ENCODE data around the gene VPS36.

The VPS36 gene

DNA sequence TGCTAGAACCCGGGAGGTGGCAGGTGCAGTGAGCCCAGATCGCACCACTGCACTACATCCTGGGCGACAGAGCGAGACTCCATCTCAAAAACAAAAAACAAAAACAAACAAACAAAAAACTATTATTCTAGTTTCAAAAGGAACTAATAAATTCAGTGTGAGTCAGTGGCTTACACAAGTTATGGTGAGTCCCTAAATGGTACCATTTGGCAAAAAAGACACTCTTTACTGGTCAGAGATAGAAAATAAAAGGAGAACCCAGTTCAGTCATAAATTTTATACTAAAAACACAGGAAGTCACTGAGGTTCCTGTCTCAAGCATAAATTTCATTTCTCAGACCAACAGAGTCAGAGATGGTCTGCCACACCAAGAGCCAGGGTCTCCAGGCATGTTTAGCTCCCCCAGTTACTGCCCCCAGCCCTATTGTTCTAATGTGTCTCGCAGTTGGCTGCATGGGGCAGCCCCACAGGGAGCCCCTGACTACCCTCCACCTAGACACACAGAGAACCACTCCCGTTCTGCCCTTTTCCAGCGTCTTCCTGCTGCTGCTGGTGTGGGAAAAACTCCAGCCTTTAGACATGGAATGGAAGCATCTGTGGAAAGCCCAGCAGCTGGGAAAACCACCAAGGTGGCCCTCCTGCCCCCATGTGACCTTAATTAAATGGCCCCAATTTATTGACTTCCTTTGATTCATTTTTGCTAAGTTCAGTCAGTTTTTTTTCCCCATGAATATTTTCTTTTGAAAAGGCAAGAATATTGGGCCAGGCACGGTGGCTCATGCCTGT is 56.7 kb downstream of the VPS36 start:
- TF ChIP-seq, protein P1, sequence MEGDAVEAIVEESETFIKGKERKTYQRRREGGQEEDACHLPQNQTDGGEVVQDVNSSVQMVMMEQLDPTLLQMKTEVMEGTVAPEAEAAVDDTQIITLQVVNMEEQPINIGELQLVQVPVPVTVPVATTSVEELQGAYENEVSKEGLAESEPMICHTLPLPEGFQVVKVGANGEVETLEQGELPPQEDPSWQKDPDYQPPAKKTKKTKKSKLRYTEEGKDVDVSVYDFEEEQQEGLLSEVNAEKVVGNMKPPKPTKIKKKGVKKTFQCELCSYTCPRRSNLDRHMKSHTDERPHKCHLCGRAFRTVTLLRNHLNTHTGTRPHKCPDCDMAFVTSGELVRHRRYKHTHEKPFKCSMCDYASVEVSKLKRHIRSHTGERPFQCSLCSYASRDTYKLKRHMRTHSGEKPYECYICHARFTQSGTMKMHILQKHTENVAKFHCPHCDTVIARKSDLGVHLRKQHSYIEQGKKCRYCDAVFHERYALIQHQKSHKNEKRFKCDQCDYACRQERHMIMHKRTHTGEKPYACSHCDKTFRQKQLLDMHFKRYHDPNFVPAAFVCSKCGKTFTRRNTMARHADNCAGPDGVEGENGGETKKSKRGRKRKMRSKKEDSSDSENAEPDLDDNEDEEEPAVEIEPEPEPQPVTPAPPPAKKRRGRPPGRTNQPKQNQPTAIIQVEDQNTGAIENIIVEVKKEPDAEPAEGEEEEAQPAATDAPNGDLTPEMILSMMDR (conservative IDR thresholded peaks at IDR 0.05; ENCODE audit: low read depth, low read length) = no peak
- no peak for DNase-seq (ENCODE audit: low read depth)
- no peak overlapping the region for H3K4me3 ChIP-seq (ENCODE audit: low read depth, low read length)

DNA sequence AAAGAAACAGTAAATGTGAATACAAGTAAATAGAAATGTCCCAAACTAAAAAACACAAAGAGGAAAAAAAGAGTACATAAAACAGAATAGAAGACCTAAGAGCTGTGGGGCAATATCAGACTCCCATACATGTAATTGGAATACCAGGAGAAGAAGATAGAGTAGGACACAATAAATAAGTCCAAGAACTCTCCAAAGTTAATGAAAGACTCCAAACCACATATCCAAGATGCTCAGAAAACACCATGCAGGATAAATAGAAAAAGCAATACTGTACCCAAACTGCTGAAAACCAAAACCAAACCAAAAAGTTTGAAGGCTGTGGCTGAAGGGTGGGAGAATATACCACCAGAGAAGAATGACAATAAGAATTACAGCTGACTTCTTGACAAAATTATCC is 62.7 kb downstream of the VPS36 start:
- no peak for DNase-seq (ENCODE audit: low read depth)
- TF ChIP-seq, protein P1 (conservative IDR thresholded peaks at IDR 0.05; ENCODE audit: low read depth, low read length) = no peak
- no peak overlapping the region for H3K4me3 ChIP-seq (ENCODE audit: low read depth, low read length)

DNA sequence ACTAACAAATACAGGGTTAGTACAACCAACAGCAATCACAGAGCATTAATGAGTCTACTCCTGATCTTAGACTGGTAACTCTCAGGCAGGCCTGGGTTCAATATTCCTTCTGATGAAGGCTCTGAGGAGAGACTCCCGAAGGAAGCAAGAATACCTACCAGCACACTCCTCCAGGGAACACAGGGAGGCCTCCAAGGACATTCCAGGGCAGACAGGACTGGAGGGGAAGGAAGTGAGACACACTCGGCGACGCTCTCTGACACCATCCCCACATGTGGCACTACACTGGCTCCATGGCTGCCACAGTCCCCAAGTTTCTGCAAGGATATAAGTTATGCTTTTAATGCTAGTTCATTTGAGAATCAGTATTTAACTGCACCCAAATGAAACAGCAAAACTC is 64.6 kb downstream of the VPS36 start:
- TF ChIP-seq, protein P1 (conservative IDR thresholded peaks at IDR 0.05; ENCODE audit: low read depth, low read length) = no peak
- no peak for DNase-seq (ENCODE audit: low read depth)
- no peak overlapping the region for H3K4me3 ChIP-seq (ENCODE audit: low read depth, low read length)

DNA sequence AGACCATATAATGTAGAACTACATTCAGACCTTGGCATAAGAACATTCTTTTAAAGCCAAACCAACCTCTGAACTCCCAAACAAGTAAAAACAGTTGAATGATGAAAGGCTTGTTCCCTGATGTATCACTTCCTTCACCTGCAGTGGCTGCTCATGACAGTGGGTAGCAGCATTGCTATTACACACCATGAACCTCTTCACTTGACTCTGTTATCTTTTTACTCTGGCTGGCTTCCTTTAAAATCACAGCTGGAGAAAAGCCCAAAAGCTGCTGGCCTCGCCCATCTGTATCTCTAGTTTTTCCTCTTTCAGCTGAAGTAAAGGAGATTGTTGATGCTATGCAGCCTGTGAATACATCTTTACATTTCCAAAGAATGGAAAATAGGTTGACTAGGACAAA is 67.1 kb downstream of the VPS36 start:
- TF ChIP-seq, protein P1 (conservative IDR thresholded peaks at IDR 0.05; ENCODE audit: low read depth, low read length) = no peak
- no peak overlapping the region for H3K4me3 ChIP-seq (ENCODE audit: low read depth, low read length)

DNA sequence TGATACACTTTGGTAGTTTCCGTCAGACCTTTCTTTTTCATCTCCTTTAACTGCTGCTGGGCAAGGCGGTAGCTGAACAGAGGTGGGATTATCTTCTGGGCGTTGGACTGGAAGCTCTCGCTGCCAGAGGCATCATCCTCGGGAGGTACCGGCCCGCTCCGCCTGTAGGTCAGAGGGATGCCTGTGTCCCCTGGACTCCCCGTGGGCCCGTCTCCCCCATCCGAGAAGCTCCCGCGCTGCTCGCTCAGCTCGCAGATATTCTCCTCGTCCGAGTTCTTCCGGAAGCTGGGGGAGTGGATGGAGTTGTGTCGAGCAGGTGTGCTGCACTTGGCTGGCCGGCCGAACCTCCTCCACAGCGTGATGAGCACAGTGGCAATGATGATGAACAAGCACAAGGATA is 72.1 kb downstream of the VPS36 start:
- TF ChIP-seq, protein P1 (conservative IDR thresholded peaks at IDR 0.05; ENCODE audit: low read depth, low read length) = no peak
- DNase-seq (ENCODE audit: low read depth) = no peak
- no peak overlapping the region for H3K4me3 ChIP-seq (ENCODE audit: low read depth, low read length)

More for the DNA sequence above, 67.1 kb downstream of the VPS36 start:
- DNase-seq (ENCODE audit: low read depth) = peak; percentile 13

DNA sequence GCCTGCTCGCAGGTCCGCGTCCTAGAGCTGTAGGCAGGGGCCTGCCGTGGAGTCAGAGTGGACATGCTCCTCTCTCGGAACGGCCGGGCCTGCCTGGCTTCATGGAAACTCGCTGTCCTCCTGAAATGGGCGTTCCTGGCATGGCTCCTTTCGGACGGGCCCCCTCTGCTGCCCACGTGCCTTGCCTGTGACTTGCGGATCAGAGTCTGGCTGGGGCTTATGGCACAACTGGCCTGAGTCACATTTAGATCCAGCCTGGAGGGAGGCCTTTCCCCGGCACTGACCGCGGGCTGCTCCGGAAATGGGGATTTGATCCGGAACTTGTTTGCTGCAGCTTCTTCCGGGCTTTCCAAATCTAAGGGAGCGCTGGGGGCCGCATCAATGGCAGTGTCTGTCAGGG is 72.5 kb downstream of the VPS36 start:
- no peak overlapping the region for H3K4me3 ChIP-seq (ENCODE audit: low read depth, low read length)
- DNase-seq (ENCODE audit: low read depth) = no peak
- TF ChIP-seq, protein P1 (conservative IDR thresholded peaks at IDR 0.05; ENCODE audit: low read depth, low read length) = no peak

DNA sequence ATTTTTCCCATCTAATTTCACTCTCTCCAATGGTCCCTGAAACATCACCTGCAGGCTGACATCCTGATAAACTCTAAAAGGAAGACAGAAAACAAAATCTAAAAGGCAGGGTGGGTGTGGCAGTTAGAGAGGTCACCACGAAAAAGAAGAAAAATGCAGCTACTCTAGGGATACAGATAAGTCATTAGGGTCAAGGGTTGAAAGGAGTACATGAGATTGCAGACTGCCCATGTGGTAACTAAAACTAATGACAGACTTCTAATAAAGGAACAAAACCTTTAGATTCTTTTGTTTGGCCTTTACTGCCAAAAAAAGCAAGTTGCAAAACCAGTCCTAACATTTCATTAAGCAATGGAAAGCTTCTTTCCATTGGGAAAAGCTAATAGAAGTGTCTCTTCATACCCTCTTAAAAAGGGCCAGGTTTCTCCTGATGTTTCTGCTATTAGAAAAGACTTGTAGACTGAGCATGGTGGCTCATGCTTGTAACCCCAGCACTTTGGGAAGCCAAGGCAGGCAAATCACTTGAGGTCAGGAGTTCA is 75.5 kb downstream of the VPS36 start:
- DNase-seq (ENCODE audit: low read depth) = no peak
- TF ChIP-seq, protein P1 (conservative IDR thresholded peaks at IDR 0.05; ENCODE audit: low read depth, low read length) = no peak
- no peak overlapping the region for H3K4me3 ChIP-seq (ENCODE audit: low read depth, low read length)

Measured in choroid plexus epithelial cell (primary cell).